ENCODE results near the gene DNM1. TPM values are rescaled to one million over a fixed set of nuclear protein-coding genes. Genes with fewer than 3 reads are reported as not detected.

The DNM1 gene
- total and polyA plus RNA-seq, 2 experiments from 2014 or later, result 24.3 to 42.3 TPM

DNA sequence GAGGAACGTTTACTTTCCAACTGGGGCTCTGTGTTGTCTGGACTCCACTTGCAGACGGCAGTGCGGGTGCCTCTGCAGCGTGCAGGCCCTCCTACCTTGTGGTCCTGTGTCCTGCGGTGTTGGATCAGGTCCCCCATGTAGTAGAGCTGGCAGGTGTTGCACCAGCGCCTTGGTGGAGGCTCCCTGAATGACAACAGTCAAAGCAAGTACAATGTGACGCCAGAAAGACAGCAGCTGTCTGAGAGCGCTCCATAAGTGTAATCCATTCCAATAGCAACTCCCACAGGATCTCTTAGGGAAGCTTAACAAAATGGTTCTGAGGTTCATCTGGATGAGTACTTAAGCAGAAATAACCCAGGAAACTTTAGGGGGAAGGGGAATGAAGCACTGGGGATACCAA, 33.3 kb upstream of the DNM1 start:
- Histone ChIP-seq H3K27me3 (no peaks in the 10 kb centered on the region), H3K36me3 (peaks cover 46% of the 10 kb centered on the region), H3K4me3 (no peak overlapping the region), H3K9me3 (ENCODE audit: low read depth) (no peaks in the 10 kb centered on the region), H3K4me1 (ENCODE audit: low read depth) (no peaks in the 10 kb centered on the region), H3K27ac (no peak overlapping the region)
- DNase-seq (ENCODE audit: low read depth in 1 of 2, low spot score in 1 of 2), result no peak
- TF ChIP-seq, protein P1, sequence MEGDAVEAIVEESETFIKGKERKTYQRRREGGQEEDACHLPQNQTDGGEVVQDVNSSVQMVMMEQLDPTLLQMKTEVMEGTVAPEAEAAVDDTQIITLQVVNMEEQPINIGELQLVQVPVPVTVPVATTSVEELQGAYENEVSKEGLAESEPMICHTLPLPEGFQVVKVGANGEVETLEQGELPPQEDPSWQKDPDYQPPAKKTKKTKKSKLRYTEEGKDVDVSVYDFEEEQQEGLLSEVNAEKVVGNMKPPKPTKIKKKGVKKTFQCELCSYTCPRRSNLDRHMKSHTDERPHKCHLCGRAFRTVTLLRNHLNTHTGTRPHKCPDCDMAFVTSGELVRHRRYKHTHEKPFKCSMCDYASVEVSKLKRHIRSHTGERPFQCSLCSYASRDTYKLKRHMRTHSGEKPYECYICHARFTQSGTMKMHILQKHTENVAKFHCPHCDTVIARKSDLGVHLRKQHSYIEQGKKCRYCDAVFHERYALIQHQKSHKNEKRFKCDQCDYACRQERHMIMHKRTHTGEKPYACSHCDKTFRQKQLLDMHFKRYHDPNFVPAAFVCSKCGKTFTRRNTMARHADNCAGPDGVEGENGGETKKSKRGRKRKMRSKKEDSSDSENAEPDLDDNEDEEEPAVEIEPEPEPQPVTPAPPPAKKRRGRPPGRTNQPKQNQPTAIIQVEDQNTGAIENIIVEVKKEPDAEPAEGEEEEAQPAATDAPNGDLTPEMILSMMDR (IDR thresholded peaks at IDR 0.05; ENCODE audit: low read depth, low read length), result no peak

- peaks cover 56% of the 10 kb centered on the region for H3K36me3 ChIP-seq
- no peak overlapping the region for H3K27ac ChIP-seq
- no peaks in the 10 kb centered on the region for H3K4me1 ChIP-seq (ENCODE audit: low read depth)
- H3K9me3 ChIP-seq (ENCODE audit: low read depth), result no peaks in the 10 kb centered on the region
- no peaks in the 10 kb centered on the region for H3K27me3 ChIP-seq
- no peak for DNase-seq (ENCODE audit: low read depth in 1 of 2, low spot score in 1 of 2)
- TF ChIP-seq, protein P1 (IDR thresholded peaks at IDR 0.05; ENCODE audit: low read depth, low read length), result no peak
- H3K4me3 ChIP-seq, result no peak overlapping the region
Measured at GRCh38 chr9:128174062-128174461, 29.1 kb upstream of the DNM1 start.

DNA sequence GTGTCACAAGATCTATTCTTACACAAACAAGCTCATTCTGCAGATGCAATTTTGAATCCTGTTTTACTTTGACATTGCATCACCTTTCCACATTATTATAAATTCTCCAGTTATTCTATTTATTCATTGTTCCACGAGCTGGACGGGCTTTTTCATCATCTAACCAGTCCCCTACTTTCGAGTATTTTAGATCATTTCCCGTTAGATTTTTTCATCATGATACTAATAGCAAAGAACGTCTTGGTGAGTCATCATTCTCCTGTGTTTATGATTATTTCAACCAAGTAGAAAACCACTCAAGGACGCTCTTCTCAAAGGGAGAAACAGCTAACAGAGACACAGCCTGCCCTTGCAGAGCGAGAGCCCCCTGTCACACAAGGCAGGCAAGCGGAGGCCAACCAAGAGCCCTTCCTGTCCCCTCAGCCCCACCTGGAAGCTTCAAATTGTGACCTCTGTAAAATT, 28.0 kb upstream of the DNM1 start:
- Histone ChIP-seq H3K27ac (no peak overlapping the region), H3K4me1 (ENCODE audit: low read depth) (no peaks in the 10 kb centered on the region), H3K4me3 (no peak overlapping the region), H3K36me3 (peaks cover 56% of the 10 kb centered on the region), H3K27me3 (no peaks in the 10 kb centered on the region), H3K9me3 (ENCODE audit: low read depth) (no peaks in the 10 kb centered on the region)
- DNase-seq (ENCODE audit: low read depth in 1 of 2, low spot score in 1 of 2), result no peak
- TF ChIP-seq, protein P1 (IDR thresholded peaks at IDR 0.05; ENCODE audit: low read depth, low read length), result no peak

DNA sequence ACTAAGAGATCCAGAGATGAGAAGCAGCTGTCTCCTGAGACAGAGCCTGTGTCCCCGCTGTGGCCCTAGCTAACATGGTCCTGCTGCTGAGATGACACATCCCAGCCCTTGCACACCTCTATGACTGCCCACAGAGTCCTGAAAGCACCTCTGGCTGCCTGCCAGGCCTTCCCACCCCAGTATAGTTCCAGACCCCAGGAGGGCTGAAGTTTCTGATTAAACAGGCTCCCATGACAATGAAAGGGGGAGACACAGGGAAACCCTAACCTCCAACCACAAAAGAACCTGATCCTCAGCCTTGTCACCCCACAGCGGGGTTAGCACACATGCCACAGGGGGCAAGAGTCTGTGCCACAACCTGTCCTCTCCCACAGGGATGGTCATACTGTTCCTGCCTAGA, 27.5 kb upstream of the DNM1 start:
- no peak overlapping the region for H3K4me3 ChIP-seq
- H3K27ac ChIP-seq, result no peak overlapping the region
- peaks cover 61% of the 10 kb centered on the region for H3K36me3 ChIP-seq
- no peak for DNase-seq (ENCODE audit: low read depth in 1 of 2, low spot score in 1 of 2)
- H3K4me1 ChIP-seq (ENCODE audit: low read depth), result no peaks in the 10 kb centered on the region
- TF ChIP-seq, protein P1 (IDR thresholded peaks at IDR 0.05; ENCODE audit: low read depth, low read length), result no peak
- H3K27me3 ChIP-seq, result no peaks in the 10 kb centered on the region
- no peaks in the 10 kb centered on the region for H3K9me3 ChIP-seq (ENCODE audit: low read depth)

DNA sequence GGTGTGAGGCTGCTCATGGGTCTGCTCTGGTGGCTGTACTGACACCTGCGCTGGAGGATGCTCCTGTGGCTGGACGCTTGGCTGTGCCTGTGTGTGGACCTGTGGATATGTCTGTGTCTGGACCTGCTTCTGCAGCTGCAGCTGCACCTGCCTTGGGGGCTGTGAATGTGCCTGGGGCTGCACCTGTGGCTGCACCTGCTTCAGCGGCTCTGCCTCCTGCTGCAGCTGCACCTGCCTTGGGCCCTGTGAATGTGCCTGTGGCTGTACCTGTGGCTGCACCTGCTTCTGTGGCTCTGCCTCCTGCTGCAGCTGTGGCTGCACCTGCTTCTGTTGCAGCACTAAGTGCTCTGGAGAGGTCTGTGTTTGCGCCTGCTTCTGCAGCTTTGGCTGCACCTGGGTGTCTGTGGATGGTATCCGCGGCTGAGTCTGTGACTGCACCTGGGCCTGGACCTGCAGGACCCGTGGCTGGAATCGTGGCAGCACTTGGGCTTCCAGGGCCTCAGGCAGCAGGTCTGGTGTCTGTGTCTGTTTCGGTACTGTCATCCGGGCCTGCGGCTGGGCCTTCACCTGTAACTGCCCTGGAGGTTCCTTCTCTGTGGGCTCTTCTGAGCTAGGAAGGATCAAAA, 24.3 kb upstream of the DNM1 start:
- no peak overlapping the region for H3K27ac ChIP-seq
- no peaks in the 10 kb centered on the region for H3K27me3 ChIP-seq
- no peak for DNase-seq (ENCODE audit: low read depth in 1 of 2, low spot score in 1 of 2)
- TF ChIP-seq, protein P1 (IDR thresholded peaks at IDR 0.05; ENCODE audit: low read depth, low read length), result no peak
- H3K4me1 ChIP-seq (ENCODE audit: low read depth), result no peaks in the 10 kb centered on the region
- no peaks in the 10 kb centered on the region for H3K9me3 ChIP-seq (ENCODE audit: low read depth)
- no peak overlapping the region for H3K4me3 ChIP-seq
- peaks cover 62% of the 10 kb centered on the region for H3K36me3 ChIP-seq
